SK-N-SH treated with all-trans-retinoic acid at 6 μM for 48 hours (cell line): Measurements from ENCODE around the gene RPL28.

ENCODE experiments used
- ESRRG ChIP-seq: fragments of 250-450 bp; sonication (Bioruptor Pico); IDR thresholded peaks from 2 replicates; pipeline ENCODE4 v1.6.1; 2021; ENCODE audit warnings: mild to moderate bottlenecking
- ZFP30 ChIP-seq: fragments of 450-650 bp; formaldehyde crosslinking; IDR thresholded peaks from 2 replicates; pipeline ENCODE4 v1.5.0; 2022; ENCODE audit warnings: mild to moderate bottlenecking, moderate library complexity

- no peak for TF ChIP-seq ESRRG (CRISPR knock-in tag)
- no peak for TF ChIP-seq ZFP30 (CRISPR knock-in tag)
Measured at GRCh38 chr19:55444646-55445045, 58.9 kb downstream of the RPL28 start.
